Measurements from ENCODE around the gene NDUFA7.
"Not testable (repeated sequence)": the region's sequence is repeated elsewhere in the genome, so short reads cannot be mapped to it uniquely, and the experiment has no call there.

Gene NDUFA7

GRCh38 chr19:8302734-8303133 lies 18.4 kb downstream of the NDUFA7 start:
- no peak for DNase-seq (ENCODE audit: extremely low read depth, low read depth)
- TF ChIP-seq CTCF (IDR thresholded peaks at IDR 0.05; ENCODE audit: low read depth, low read length): no peak

- TF ChIP-seq CTCF (IDR thresholded peaks at IDR 0.05; ENCODE audit: low read depth, low read length): no peak
- DNase-seq (ENCODE audit: extremely low read depth, low read depth): no peak
Observed at GRCh38 chr19:8302357-8302691, 18.9 kb downstream of the NDUFA7 start.

DNA sequence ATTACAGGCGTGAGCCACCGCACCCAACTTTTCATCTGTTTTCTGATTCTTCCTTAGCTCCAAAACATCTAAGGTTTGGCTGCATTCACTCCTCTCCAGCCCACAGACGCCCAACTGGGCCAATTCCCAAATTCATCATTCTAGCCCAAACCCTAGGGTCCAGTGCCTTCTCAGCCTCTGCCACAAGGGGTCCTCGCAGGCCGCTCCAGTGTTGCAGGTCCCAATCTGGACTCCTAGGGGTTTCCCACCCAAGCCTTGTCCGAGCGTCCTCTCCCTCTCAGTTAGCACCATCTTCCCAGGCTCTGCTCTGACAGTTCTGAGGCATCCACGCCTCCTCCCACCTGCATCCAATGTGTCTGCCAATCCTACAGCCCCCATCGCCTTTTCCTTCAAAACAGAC lies 29.8 kb downstream of the NDUFA7 start:
- DNase-seq (ENCODE audit: extremely low read depth, low read depth): not testable (repeated sequence)

GRCh38 chr19:8276508-8276907 lies 44.7 kb downstream of the NDUFA7 start:
- not testable (repeated sequence) for DNase-seq (ENCODE audit: extremely low read depth, low read depth)

GRCh38 chr19:8269724-8270123 lies 51.5 kb downstream of the NDUFA7 start:
- no peak for TF ChIP-seq CTCF (IDR thresholded peaks at IDR 0.05; ENCODE audit: low read depth, low read length)
- DNase-seq (ENCODE audit: extremely low read depth, low read depth): no peak

DNA sequence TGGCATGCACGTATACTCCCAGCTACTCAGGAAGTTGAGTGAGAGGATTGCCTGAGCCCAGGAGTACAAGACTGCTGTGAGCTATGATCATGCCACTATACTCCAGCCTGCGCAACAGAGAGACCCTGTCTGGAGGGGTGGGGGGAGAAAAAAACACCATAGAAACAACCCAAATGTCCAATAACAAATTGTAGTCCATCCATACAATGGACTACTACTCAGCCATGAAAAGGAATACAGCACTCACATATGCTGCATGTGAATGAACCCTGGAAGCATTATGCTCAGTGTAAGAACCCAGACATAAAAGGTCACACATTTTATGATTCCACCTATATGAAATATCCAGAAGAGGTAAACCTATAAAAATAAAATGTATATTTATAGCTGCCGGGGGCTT lies 55.3 kb downstream of the NDUFA7 start:
- DNase-seq (ENCODE audit: extremely low read depth, low read depth): no peak
- TF ChIP-seq CTCF (IDR thresholded peaks at IDR 0.05; ENCODE audit: low read depth, low read length): no peak

GRCh38 chr19:8264248-8264647 lies 56.9 kb downstream of the NDUFA7 start:
- not testable (repeated sequence) for DNase-seq (ENCODE audit: extremely low read depth, low read depth)

DNA sequence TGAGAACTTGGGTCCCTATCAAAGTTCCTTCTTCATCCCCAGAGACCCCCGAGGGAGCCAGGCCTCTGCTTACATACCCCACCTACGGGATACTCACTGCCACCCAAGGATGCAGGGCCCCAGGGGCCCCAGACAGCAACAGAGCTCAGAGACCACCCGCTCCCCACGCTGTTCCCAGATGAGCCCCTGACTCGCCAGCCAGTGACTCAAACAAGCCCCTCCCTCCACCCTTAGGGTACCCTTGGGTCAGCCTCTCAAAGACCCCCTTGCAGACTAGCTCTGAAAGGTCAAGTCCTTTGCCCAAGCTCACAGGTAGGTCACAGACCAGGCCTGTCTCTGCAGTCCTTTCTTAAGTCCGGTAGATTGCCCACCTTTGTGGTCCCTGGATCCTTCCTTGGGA lies 58.7 kb downstream of the NDUFA7 start:
- no peak for TF ChIP-seq CTCF (IDR thresholded peaks at IDR 0.05; ENCODE audit: low read depth, low read length)
- DNase-seq (ENCODE audit: extremely low read depth, low read depth): no peak

- no peak for TF ChIP-seq CTCF (IDR thresholded peaks at IDR 0.05; ENCODE audit: low read depth, low read length)
- no peak for DNase-seq (ENCODE audit: extremely low read depth, low read depth)
Observed at GRCh38 chr19:8261881-8262280, 59.3 kb downstream of the NDUFA7 start.
